ENCODE data around the gene TRPC6.

DNA sequence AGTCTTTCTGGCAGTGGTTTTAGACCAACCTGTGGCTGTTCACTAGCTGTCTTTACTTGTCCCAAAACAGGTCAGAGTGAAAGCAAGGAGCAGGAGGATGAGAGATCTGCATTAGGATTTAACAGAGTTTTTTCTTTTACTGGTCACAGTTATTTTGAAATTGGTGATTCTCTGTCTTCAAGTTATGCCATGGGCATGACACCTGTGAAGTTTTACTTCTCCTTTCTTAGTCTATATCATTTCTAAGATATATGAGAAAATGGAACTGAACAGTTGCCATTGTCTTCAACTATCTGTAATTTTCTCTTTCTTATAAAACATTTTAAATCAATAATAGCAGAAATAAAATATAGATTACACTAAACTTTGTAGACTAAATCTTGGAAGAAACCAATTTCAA lies 60.6 kb downstream of the TRPC6 start:
- no peak for TF ChIP-seq CTCF (conservative IDR thresholded peaks at IDR 0.05)
- no peak for TF ChIP-seq EZH2 (IDR thresholded peaks at IDR 0.05; ENCODE audit: low read depth)

Data from PC-9 (cell line).